Naive thymus-derived CD8-positive, alpha-beta T cell (primary cell): ENCODE data around the gene PSMD4. TPM values are rescaled to one million over a fixed set of nuclear protein-coding genes. Genes with fewer than 3 reads are reported as not detected.

Experiments
- ATAC-seq, 2 donors: fragments of 150-1000 bp; cut with Tn5 transposase in 1 of 2; sonication (Bioruptor Pico), chemical (Tn5 transposase) in 1 of 2; 1 replicate in 1 of 2; 2 replicates in 1 of 2; pipeline ENCODE4 v1.10.0; 2021; ENCODE audit warnings: mild to moderate bottlenecking in 2 of 2, moderate library complexity in 2 of 2
- POLR2A ChIA-PET: fragments of 350-600 bp; sonication (Branson Sonifier 250); formaldehyde crosslinking; loops from one replicate; lab custom pipeline; 2021; ENCODE audit warnings: antibody characterized with exemption; lab: Charles Lee
- DNase-seq, 10 donors: peaks; one replicate each; pipeline versions ENCODE4 v3.0.0 to v3.0.0-alpha.2; 2020 to 2022
- H3K27ac Mint-ChIP-seq, 10 donors: one replicate each; pipeline ENCODE4 v1.8.0; 2020 to 2022; ENCODE audit warnings: mild to moderate bottlenecking in 10 of 10, mixed read lengths in 10 of 10, moderate library complexity in 4 of 10, inconsistent platforms in 1 of 10
- H3K27me3 Mint-ChIP-seq, 5 donors: one replicate each; pipeline ENCODE4 v1.8.0; 2021 to 2022; ENCODE audit warnings: mixed read lengths in 5 of 5
- H3K36me3 Mint-ChIP-seq, 3 donors: one replicate each; pipeline ENCODE4 v1.8.0; 2020 to 2022; ENCODE audit warnings: mixed read lengths in 3 of 3, mild to moderate bottlenecking in 2 of 3, inconsistent platforms in 1 of 3
- H3K4me1 Mint-ChIP-seq, 4 donors: one replicate each; pipeline ENCODE4 v1.8.0; 2021 to 2022; ENCODE audit warnings: mixed read lengths in 4 of 4
- H3K4me3 Mint-ChIP-seq, 10 donors: one replicate each; pipeline ENCODE4 v1.8.0; 2020 to 2022; ENCODE audit warnings: mild to moderate bottlenecking in 10 of 10, mixed read lengths in 10 of 10, moderate library complexity in 6 of 10, inconsistent platforms in 1 of 10
- H3K9me3 Mint-ChIP-seq, 9 donors: one replicate each; pipeline ENCODE4 v1.8.0; 2020 to 2022; ENCODE audit warnings: mixed read lengths in 9 of 9, mild to moderate bottlenecking in 3 of 9, inconsistent platforms in 1 of 9, moderate library complexity in 1 of 9
- polyA plus RNA-seq, 3 donors: library from polyadenylated mRNA; unstranded; fragments of 300-500 nt; fragmentation: Illumina TruSeq; gene quantifications; one replicate each; pipeline ENCODE4 v1.2.3, GENCODE V29; 2021
- total RNA-seq, 8 experiments: library from RNA in 2 of 8; stranded (reverse) in 2 of 8; gene quantifications; one replicate each; pipeline ENCODE4 v1.2.3 and lab custom pipeline; 2021 to 2026

Gene PSMD4
- total and polyA plus RNA-seq, 5 experiments from 2014 or later: 126 to 239 (median 220) TPM

DNA sequence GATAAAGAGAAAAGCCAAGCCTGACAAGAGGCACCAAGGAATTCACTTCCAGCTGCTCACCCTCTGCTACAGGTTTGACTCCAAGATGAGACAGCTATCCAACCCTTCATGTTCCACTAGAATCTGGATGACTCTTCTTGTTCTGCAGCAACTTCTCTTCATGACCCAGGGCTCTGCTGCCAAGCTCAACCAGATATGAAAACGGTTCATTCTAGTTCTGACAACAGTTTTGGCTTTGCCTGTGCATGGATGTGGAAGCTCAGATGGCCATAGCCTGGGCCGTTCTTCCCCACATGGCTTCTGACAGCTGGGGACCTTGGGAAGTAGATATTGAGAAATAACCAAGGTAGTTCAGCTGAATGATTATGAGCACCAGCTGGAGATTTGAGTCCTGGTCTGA is 59.0 kb downstream of the PSMD4 start:
- ATAC-seq (no peak), DNase-seq (no peak)
- POLR2A ChIA-PET: interaction anchor here (1.0 kb wide), 1 partner anchor 13 kb away, joined by 3 read pairs; the partner anchor contains the start of gene PI4KB
- H3K27ac Mint-ChIP-seq: peak overlapping the region in 4 of 10 donors; percentile 43 to 74 (median 64)
- peaks cover 0 to 79% (median 6%) of the 10 kb centered on the region in 3 donors for H3K36me3 Mint-ChIP-seq
- no peak overlapping the region for H3K4me3 Mint-ChIP-seq
- peaks cover 28 to 62% (median 52%) of the 10 kb centered on the region in 4 donors for H3K4me1 Mint-ChIP-seq
- no peaks in the 10 kb centered on the region for H3K27me3 Mint-ChIP-seq
- H3K9me3 Mint-ChIP-seq: no peaks in the 10 kb centered on the region

DNA sequence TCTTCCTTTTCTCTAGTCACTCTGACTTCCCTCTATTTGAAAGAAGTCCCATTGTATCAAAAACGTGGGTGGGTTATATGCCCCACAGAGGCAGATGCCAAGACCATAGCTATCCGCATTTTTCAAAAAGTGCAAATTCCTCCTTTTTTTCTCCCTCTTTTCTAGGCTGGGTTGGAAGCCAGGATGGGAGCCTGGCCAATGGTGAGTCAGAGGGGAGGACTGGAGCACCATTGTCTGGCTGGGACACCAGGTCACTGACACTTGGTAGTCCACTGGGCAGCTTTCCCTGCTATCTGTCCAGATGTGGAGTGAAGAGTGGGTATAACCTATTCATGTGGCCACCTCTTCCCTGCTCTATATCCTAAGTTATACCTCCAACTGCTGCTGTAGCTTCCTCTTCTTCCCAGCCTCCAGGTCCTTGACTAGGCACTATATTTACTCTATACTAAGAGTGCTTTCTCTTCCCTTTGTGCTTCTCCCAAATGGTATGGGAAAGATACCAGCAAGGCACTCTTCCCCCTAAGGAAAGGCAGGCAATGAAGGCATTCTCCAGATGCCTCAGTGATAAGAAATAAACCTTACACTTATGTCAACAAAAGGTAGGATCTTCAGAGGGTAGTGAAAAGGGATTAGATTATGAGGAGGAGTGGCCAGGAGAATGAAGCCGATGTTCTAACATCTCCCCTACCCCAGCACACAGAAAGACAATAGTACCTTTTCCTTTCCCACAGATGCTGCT is 59.8 kb downstream of the PSMD4 start:
- peaks cover 0 to 78% (median 8%) of the 10 kb centered on the region in 3 donors for H3K36me3 Mint-ChIP-seq
- no peaks in the 10 kb centered on the region for H3K27me3 Mint-ChIP-seq
- ATAC-seq (no peak), DNase-seq (no peak)
- H3K4me3 Mint-ChIP-seq: no peak overlapping the region
- peaks cover 28 to 67% (median 53%) of the 10 kb centered on the region in 4 donors for H3K4me1 Mint-ChIP-seq
- POLR2A ChIA-PET: interaction anchor here (0.5 to 1.0 kb wide), 3 partner anchors 12 to 31 kb away, joined by 3 to 4 read pairs (median 4); partner anchors contain the start of gene PI4KB
- H3K9me3 Mint-ChIP-seq: no peaks in the 10 kb centered on the region
- peak overlapping the region in 5 of 10 donors; percentile 7 to 54 (median 35) for H3K27ac Mint-ChIP-seq

DNA sequence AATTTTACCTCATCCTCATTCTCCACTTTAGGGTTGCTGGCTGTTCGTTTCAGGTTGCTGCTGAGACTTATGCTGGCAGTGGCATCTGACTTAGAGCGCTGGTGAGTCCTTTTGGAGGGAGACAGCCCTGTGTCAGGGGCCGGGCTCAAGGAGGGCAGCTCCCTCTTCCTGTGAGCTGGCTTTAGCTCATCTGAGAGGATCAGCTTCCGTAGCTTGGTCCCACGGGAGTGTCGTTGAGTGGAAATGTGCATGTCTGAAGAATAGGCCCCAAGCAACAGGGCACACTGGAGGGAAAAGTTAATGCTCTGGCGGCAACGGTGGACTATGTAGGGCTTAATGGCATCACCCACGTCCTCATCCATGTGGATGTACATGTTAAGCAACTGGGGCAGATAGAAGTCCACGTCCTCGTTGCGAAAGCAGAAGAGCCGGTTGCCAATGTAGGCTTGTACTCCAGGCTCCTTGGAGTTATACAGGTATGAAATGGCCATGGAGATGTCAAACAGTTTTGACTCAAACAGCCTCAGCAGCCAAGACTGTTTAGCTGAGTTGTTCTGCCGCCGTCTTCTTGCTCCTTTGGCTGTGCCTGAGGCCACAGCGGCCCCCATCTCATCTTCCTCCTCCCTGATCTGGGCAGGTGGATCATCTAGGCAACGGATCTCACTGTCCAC is 61.2 kb downstream of the PSMD4 start:
- Mint-ChIP-seq H3K27me3 (no peaks in the 10 kb centered on the region), H3K4me3 (peak overlapping the region in 1 of 10 donors; percentile 20), H3K9me3 (no peaks in the 10 kb centered on the region), H3K27ac (peak overlapping the region in 5 of 10 donors; percentile 9 to 57 (median 36)), H3K36me3 (peaks cover 0 to 81% (median 8%) of the 10 kb centered on the region in 3 donors), H3K4me1 (peaks cover 31 to 76% (median 55%) of the 10 kb centered on the region in 4 donors)
- ATAC-seq (no peak), DNase-seq (no peak)
- POLR2A ChIA-PET: interaction anchor here (0.5 to 0.7 kb wide), 2 partner anchors 9 to 61 kb away, joined by 3 to 4 read pairs; partner anchors contain the start of gene PSMD4

Other genes with a start within 250 kb of the PSMD4 start
- gene MINDY1, start 247.8 kb upstream of the PSMD4 start, total RNA-seq: 10 to 100 TPM; 18.3 to 20.2 TPM
- 10 to 100 TPM in 1 of 3 donors, 1 to 10 TPM in 2; 2.7 to 12.6 (median 4.9) TPM for gene MINDY1, start 247.8 kb upstream of the PSMD4 start, polyA plus RNA-seq
- gene PRUNE1, start 246.3 kb upstream of the PSMD4 start, total RNA-seq: 10 to 100 TPM; 35.7 to 37.8 TPM
- 10 to 100 TPM; 53.2 to 55.1 (median 54.9) TPM for gene PRUNE1, start 246.3 kb upstream of the PSMD4 start, polyA plus RNA-seq
- gene BNIPL, start 218.1 kb upstream of the PSMD4 start, total RNA-seq: 1 to 10 TPM; 3.8 to 5.3 TPM
- under 1 TPM in 2 of 3 donors, not detected in 1; 0.15 to 0.30 TPM for gene BNIPL, start 218.1 kb upstream of the PSMD4 start, polyA plus RNA-seq
- gene C1orf56, start 207.0 kb upstream of the PSMD4 start, total RNA-seq: 1 to 10 TPM; 4.2 to 4.4 TPM
- gene C1orf56, start 207.0 kb upstream of the PSMD4 start, polyA plus RNA-seq: 1 to 10 TPM; 2.6 to 5.2 (median 4.5) TPM
- gene CDC42SE1, start 195.1 kb upstream of the PSMD4 start, total RNA-seq: 100 to 1,000 TPM; 482 TPM
- 10 to 100 TPM; 77.9 to 89.3 (median 80.9) TPM for gene CDC42SE1, start 195.1 kb upstream of the PSMD4 start, polyA plus RNA-seq
- 1 to 10 TPM; 4.9 to 5.8 TPM for gene MLLT11, start 194.3 kb upstream of the PSMD4 start, total RNA-seq
- 1 to 10 TPM; 6.7 to 7.5 (median 7.4) TPM for gene MLLT11, start 194.3 kb upstream of the PSMD4 start, polyA plus RNA-seq
- 10 to 100 TPM; 39.6 to 43.8 TPM for gene GABPB2, start 184.0 kb upstream of the PSMD4 start, total RNA-seq
- gene GABPB2, start 184.0 kb upstream of the PSMD4 start, polyA plus RNA-seq: 10 to 100 TPM in 1 of 3 donors, 1 to 10 TPM in 2; 4.8 to 16.4 (median 5.4) TPM
- 10 to 100 TPM; 10.6 to 13.2 TPM for gene SEMA6C, start 108.1 kb upstream of the PSMD4 start, total RNA-seq
- 1 to 10 TPM in 1 of 3 donors, under 1 TPM in 2; 0.57 to 1.1 (median 0.81) TPM for gene SEMA6C, start 108.1 kb upstream of the PSMD4 start, polyA plus RNA-seq
- 10 to 100 TPM; 31.5 to 33.1 TPM for gene TNFAIP8L2, start 98.1 kb upstream of the PSMD4 start, total RNA-seq
- 10 to 100 TPM in 2 of 3 donors, 1 to 10 TPM in 1; 9.9 to 37.4 (median 11.7) TPM for gene TNFAIP8L2, start 98.1 kb upstream of the PSMD4 start, polyA plus RNA-seq
- 1 to 10 TPM; 2.5 to 4.5 TPM for gene LYSMD1, start 88.8 kb upstream of the PSMD4 start, total RNA-seq
- gene LYSMD1, start 88.8 kb upstream of the PSMD4 start, polyA plus RNA-seq: under 1 TPM in 2 of 3 donors, not detected in 1; 0.23 to 0.30 TPM
- gene SCNM1, start 88.6 kb upstream of the PSMD4 start, total RNA-seq: 10 to 100 TPM; 57.8 to 65.2 TPM
- gene SCNM1, start 88.6 kb upstream of the PSMD4 start, polyA plus RNA-seq: 10 to 100 TPM; 53.7 to 74.2 (median 63.5) TPM
- gene TMOD4, start 78.8 kb upstream of the PSMD4 start, total RNA-seq: 1 to 10 TPM; 2.0 to 4.6 TPM
- under 1 TPM in 2 of 3 donors, not detected in 1; 0.50 to 0.59 TPM for gene TMOD4, start 78.8 kb upstream of the PSMD4 start, polyA plus RNA-seq
- 10 to 100 TPM; 58.3 to 68.9 TPM for gene VPS72, start 64.5 kb upstream of the PSMD4 start, total RNA-seq
- gene VPS72, start 64.5 kb upstream of the PSMD4 start, polyA plus RNA-seq: 10 to 100 TPM; 69.7 to 79.1 (median 70.9) TPM
- gene PIP5K1A, start 56.2 kb upstream of the PSMD4 start, total RNA-seq: 10 to 100 TPM; 52.5 to 55.8 TPM
- gene PIP5K1A, start 56.2 kb upstream of the PSMD4 start, polyA plus RNA-seq: 10 to 100 TPM in 2 of 3 donors, 1 to 10 TPM in 1; 8.5 to 11.0 (median 10.9) TPM
- 10 to 100 TPM; 34.6 to 37.2 TPM for gene ZNF687, start 27.6 kb downstream of the PSMD4 start, total RNA-seq
- 1 to 10 TPM in 1 of 3 donors, under 1 TPM in 2; 0.56 to 1.1 (median 0.96) TPM for gene ZNF687, start 27.6 kb downstream of the PSMD4 start, polyA plus RNA-seq
- 10 to 100 TPM; 91.8 to 96.6 TPM for gene PI4KB, start 72.7 kb downstream of the PSMD4 start, total RNA-seq
- 10 to 100 TPM; 42.4 to 63.3 (median 52.3) TPM for gene PI4KB, start 72.7 kb downstream of the PSMD4 start, polyA plus RNA-seq
- gene RFX5, start 92.5 kb downstream of the PSMD4 start, total RNA-seq: 10 to 100 TPM; 64.5 to 68.3 TPM
- gene RFX5, start 92.5 kb downstream of the PSMD4 start, polyA plus RNA-seq: 10 to 100 TPM; 22.8 to 38.8 (median 23.9) TPM
- gene SELENBP1, start 118.0 kb downstream of the PSMD4 start, total RNA-seq: not detected
- not detected for gene SELENBP1, start 118.0 kb downstream of the PSMD4 start, polyA plus RNA-seq
- gene PSMB4, start 144.8 kb downstream of the PSMD4 start, total RNA-seq: 100 to 1,000 TPM; 224 to 230 TPM
- 10 to 100 TPM; 47.4 to 57.5 (median 57.3) TPM for gene PSMB4, start 144.8 kb downstream of the PSMD4 start, polyA plus RNA-seq
- gene POGZ, start 204.8 kb downstream of the PSMD4 start, total RNA-seq: 100 to 1,000 TPM; 101 to 112 TPM
- 1 to 10 TPM; 5.9 to 9.5 (median 9.0) TPM for gene POGZ, start 204.8 kb downstream of the PSMD4 start, polyA plus RNA-seq